Natural killer cell treated with Interleukin-12 subunit alpha and Interleukin-12 subunit beta and Interleukin-15 and Interleukin-18, amount 100 ng/mL, for 72 hours (primary cell): ENCODE data around the gene PTPRA. TPM values are rescaled to one million over a fixed set of nuclear protein-coding genes. Genes with fewer than 3 reads are reported as not detected.

Experiments
- ATAC-seq, 2 donors: fragments of 150-1000 bp; cut with Tn5 transposase in 1 of 2; sonication (Bioruptor Pico), chemical (Tn5 transposase) in 1 of 2; 2 replicates each; pipeline ENCODE4 v1.10.0; 2021
- DNase-seq: peaks from one replicate; pipeline ENCODE4 v3.0.0; 2022; ENCODE audit warnings: low spot score
- H3K27ac Mint-ChIP-seq, 2 donors: 1 replicate in 1 of 2; 2 replicates in 1 of 2; pipeline ENCODE4 v1.8.0; 2022; ENCODE audit warnings: mixed read lengths in 2 of 2, mild to moderate bottlenecking in 1 of 2, moderate library complexity in 1 of 2
- H3K27me3 Mint-ChIP-seq, 2 donors: 1 replicate in 1 of 2; 2 replicates in 1 of 2; pipeline ENCODE4 v1.8.0; 2022; ENCODE audit warnings: mixed read lengths in 2 of 2
- H3K36me3 Mint-ChIP-seq: one replicate; pipeline ENCODE4 v1.8.0; 2022; ENCODE audit warnings: mixed read lengths
- H3K4me1 Mint-ChIP-seq, 2 donors: 1 replicate in 1 of 2; 2 replicates in 1 of 2; pipeline ENCODE4 v1.8.0; 2022; ENCODE audit warnings: low read depth in 2 of 2, mixed read lengths in 2 of 2, mild to moderate bottlenecking in 1 of 2
- H3K4me3 Mint-ChIP-seq: one replicate; pipeline ENCODE4 v1.8.0; 2022; ENCODE audit warnings: mixed read lengths
- H3K9me3 Mint-ChIP-seq: 2 replicates; pipeline ENCODE4 v1.8.0; 2022; ENCODE audit warnings: mixed read lengths
- total RNA-seq, 2 donors: library from RNA; stranded (reverse); gene quantifications; one replicate each; pipeline ENCODE4 v1.2.3, GENCODE V29; 2022

Gene PTPRA
- total RNA-seq, 2 donors from 2014 or later: 50.4 to 76.0 TPM

DNA sequence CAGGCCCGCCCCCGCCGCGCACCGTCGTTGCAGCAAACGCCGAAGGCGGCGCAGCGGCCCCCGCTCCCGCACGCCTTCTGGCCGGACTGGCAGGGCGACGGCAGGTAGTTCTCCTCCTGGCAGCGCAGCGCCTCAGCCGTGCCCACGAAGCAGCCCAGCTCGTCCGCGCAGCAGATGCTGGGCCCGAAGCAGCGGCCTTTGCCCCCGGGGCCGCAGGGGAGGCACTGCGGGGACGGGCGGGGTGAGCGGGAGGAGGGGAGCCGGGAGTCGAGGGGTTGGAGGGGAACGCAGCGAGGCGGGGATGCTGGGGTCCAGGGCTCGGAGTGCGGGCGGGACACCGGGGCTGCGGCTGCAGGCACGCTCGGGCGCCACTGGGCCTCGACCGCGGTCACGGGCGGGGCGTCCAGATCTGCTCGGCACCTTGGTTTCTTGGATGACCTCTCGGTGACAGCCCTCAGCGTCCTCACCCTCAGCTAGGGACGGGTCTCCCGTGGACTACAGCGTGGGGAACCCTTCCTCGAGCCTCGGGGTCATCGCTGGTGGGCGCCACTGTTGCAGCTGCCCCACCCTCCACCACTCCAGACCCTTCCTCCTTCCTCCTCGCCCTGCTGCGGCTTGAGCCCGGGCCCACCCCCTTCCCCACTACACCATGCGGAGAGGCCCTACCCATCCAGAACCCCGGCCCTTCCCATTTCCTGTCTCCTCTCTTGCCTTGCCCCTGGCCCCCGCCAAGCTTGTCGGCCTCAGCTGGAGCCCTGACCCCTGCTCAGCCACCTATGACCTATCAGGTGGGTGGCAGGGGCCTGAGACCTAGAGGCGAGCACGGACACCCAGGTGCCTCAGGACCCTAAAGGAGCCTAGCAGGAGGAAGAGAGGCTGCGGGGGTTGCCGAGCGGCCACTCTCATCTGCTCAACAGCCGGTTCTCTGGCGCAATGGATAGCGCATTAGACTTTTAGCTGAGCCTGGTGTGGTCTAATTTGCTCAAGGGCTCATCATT, 210.0 kb downstream of the PTPRA start:
- Mint-ChIP-seq H3K27me3 (peaks cover 37 to 49% of the 10 kb centered on the region in 2 donors), H3K4me1 (peaks cover 0 to 4% of the 10 kb centered on the region in 2 donors), H3K9me3 (no peaks in the 10 kb centered on the region), H3K27ac (no peak overlapping the region), H3K4me3 (peak overlapping the region; percentile 38), H3K36me3 (no peaks in the 10 kb centered on the region)
- ATAC-seq (peak; percentile 12 to 18), DNase-seq (no peak)

DNA sequence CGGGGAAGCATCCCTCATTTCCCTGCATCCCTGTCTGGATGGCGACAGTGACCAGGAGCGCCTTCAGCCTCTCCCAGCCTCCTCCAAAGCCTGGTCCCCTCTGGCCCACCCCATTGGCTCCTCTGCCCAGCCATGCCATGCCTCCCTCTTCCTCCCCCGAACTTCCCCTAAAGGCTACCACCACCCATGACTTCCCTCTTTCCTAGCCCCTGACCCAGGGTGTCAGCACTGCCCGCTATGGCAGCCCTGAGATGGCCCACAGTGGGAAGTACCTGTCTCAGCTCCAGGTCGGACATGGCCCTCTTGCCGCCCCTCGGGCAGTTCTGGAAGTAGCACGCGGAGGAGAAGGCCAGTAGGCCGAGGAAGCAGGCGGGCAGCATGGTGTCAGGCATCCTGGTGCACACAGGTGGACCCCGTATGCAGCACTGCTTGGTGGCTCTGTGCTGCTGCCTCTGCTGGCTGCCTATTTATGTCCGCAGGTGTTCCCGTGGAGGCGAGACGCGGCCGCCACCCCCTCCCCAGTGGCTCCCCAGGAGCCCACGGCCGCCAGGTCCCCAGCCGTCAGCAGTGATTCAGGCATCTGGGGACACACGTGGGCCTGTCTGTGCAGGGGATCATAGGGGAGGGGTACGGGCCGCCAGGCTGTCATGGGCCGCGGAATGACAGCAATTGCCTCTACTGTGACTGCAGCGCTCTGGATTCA, 211.2 kb downstream of the PTPRA start, which contains the start of gene AVP:
AVP (minus strand) TSS at position 442 of the 703 bp plus-strand sequence; CDS start at position 392, 50 bp downstream.
- peak within 1 kb of the TSS; percentile 38 for H3K4me3 Mint-ChIP-seq
- H3K9me3 Mint-ChIP-seq: no peaks in the 10 kb centered on the region
- ATAC-seq (no peak), DNase-seq (no peak)
- peaks cover 0 to 4% of the 10 kb centered on the region in 2 donors for H3K4me1 Mint-ChIP-seq
- peaks cover 42 to 47% of the 10 kb centered on the region in 2 donors for H3K27me3 Mint-ChIP-seq
- no peaks in the 10 kb centered on the region for H3K36me3 Mint-ChIP-seq
- no peak within 1 kb of the TSS for H3K27ac Mint-ChIP-seq

DNA sequence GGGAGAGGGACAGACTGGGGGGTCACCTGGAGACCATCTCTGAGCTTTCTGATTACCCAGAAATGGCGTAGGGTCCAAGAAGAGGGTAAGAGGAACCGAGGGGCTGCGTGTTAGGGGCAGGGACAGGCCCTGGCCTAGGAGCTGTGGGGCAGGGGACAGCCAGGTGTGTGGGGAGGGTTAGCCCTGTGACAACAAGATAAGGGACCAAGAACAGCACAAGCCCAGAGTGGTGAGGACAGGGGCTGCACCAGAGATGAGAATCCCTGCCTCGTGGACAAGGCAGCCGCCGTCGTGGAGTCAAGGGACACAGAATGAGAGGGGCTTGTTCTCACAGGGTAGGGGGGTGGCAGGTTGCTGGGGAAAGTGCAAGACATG, 211.7 kb downstream of the PTPRA start:
- DNase-seq: no peak
- Mint-ChIP-seq H3K4me1 (peaks cover 0 to 5% of the 10 kb centered on the region in 2 donors), H3K4me3 (no peak overlapping the region), H3K27ac (no peak overlapping the region), H3K9me3 (no peaks in the 10 kb centered on the region), H3K27me3 (peaks cover 45 to 49% of the 10 kb centered on the region in 2 donors), H3K36me3 (no peaks in the 10 kb centered on the region)
- ATAC-seq: no peak

DNA sequence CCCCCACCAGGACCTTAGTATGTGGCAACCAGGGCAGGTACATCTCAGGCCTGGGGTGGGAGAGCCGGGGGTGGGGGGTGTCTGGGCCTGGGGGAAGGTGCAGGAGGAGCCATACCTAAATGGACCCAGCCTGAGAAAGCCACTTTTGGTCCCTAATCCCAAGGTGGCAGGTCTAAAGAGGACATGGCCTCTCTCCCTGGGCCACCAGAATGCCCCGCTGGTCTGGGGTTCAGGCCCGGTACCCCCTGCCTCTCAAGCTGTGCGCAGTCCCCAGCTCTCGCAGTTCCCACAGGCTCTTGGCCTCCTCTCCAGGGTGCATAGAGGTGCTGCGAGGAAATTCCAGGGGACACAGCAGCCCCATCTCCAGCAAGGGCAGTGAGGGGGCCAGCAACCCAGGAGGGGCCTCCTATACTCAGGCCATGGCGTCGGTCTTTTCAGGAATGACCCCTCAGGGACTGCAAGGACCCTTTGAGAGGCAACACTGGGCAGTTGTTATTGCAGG, 212.3 kb downstream of the PTPRA start:
- Mint-ChIP-seq H3K9me3 (no peaks in the 10 kb centered on the region), H3K27me3 (peaks cover 46 to 50% of the 10 kb centered on the region in 2 donors), H3K4me1 (peaks cover 0 to 9% of the 10 kb centered on the region in 2 donors), H3K36me3 (no peaks in the 10 kb centered on the region), H3K4me3 (no peak overlapping the region), H3K27ac (no peak overlapping the region)
- ATAC-seq: no peak
- no peak for DNase-seq

DNA sequence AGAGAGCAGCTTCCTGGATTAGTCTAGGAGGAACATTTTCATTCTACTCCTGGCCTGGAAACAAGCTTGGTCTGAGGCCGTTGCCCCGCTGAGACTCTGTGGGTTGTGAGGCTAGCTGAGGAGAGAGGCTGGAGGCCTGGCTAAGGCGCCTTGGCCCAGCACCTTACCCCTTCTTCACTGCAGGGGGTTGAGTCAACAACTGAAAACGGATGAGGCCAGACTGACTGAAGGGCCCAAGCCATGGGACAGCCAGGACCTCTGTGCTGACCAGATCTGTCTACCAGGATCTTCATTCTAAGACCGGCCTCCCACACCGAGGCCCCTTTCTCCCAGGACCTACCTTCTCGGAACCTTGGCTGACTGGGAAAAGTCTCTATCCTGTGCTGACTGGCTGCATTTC, 214.8 kb downstream of the PTPRA start:
- Mint-ChIP-seq H3K27ac (no peak overlapping the region), H3K4me3 (no peak overlapping the region), H3K9me3 (no peaks in the 10 kb centered on the region), H3K4me1 (peaks cover 5 to 7% of the 10 kb centered on the region in 2 donors), H3K36me3 (no peaks in the 10 kb centered on the region), H3K27me3 (peaks cover 35 to 40% of the 10 kb centered on the region in 2 donors)
- ATAC-seq: no peak
- no peak for DNase-seq

Other genes starting within 250 kb of the PTPRA start
- 100 to 1,000 TPM; 424 to 981 TPM for gene NOP56, start 220.8 kb upstream of the PTPRA start, total RNA-seq
- gene IDH3B, start 209.3 kb upstream of the PTPRA start, total RNA-seq: 100 to 1,000 TPM; 114 to 120 TPM
- 10 to 100 TPM; 14.8 to 31.4 TPM for gene EBF4, start 180.7 kb upstream of the PTPRA start, total RNA-seq
- 10 to 100 TPM; 47.8 to 53.5 TPM for gene CPXM1, start 72.9 kb upstream of the PTPRA start, total RNA-seq
- not detected for gene C20orf141, start 58.5 kb upstream of the PTPRA start, total RNA-seq
- not detected for gene TMEM239, start 57.1 kb upstream of the PTPRA start, total RNA-seq
- gene PCED1A, start 32.8 kb upstream of the PTPRA start, total RNA-seq: 10 to 100 TPM; 53.8 to 62.6 TPM
- gene VPS16, start 32.7 kb upstream of the PTPRA start, total RNA-seq: 100 to 1,000 TPM in 1 of 2 donors, 10 to 100 TPM in 1; 88.0 to 101 TPM
- 1 to 10 TPM; 2.1 to 3.2 TPM for gene GNRH2, start 170.1 kb downstream of the PTPRA start, total RNA-seq
- gene MRPS26, start 172.6 kb downstream of the PTPRA start, total RNA-seq: 10 to 100 TPM; 31.2 to 56.6 TPM
- not detected for gene OXT, start 198.1 kb downstream of the PTPRA start, total RNA-seq
- gene AVP, start 211.2 kb downstream of the PTPRA start, total RNA-seq: not detected